ENCODE data around the gene PANK4. TPM values are rescaled to one million over a fixed set of nuclear protein-coding genes. Genes with fewer than 3 reads are reported as not detected.

PANK4 gene
- polyA plus RNA-seq, 2 of the 4 experiments (the other 2 are of a cell fraction) = 8.1 to 13.8 TPM

GRCh38 chr1:2564815-2565374 is 38.5 kb upstream of the PANK4 start:
- DNase-seq (ENCODE audit: low read depth in 1 of 2, low spot score in 1 of 2) (no peak), FAIRE-seq (no peak), ATAC-seq (no peak)
- Histone ChIP-seq H3K27ac (no peak overlapping the region), H3K9me3 (no peaks in the 10 kb centered on the region), H3K4me3 (no peak overlapping the region), H3K4me2 (no peak overlapping the region), H3K4me1 (no peaks in the 10 kb centered on the region)
- CTCF ChIA-PET = no interaction called here
- POLR2A ChIA-PET = no interaction called here
- no peak for TF ChIP-seq EHMT2 (IDR thresholded peaks at IDR 0.05; ENCODE audit: low read depth)
- TF ChIP-seq MYC (IDR thresholded peaks at IDR 0.05; ENCODE audit: borderline replicate concordance, low read length) = no peak
- TF ChIP-seq ZSCAN20 (CRISPR knock-in tag; IDR thresholded peaks at IDR 0.05) = no peak
- TF ChIP-seq ZC3H11A (IDR thresholded peaks at IDR 0.05) = no peak
- TF ChIP-seq E2F6 (IDR thresholded peaks at IDR 0.05; ENCODE audit: borderline replicate concordance, low read depth) = no peak
- no peak for TF ChIP-seq MAX (IDR thresholded peaks at IDR 0.05)
- TF ChIP-seq TP53 (CRISPR knock-in tag; IDR thresholded peaks at IDR 0.05) = no peak
- no peak for TF ChIP-seq NPAS2 (CRISPR knock-in tag; IDR thresholded peaks at IDR 0.05; ENCODE audit: borderline replicate concordance)
- WGBS (ENCODE audit: missing lambda C conversion rate) = 39% methylated on average over 11 of the region's 14 CpGs

GRCh38 chr1:2564006-2564814 is 37.8 kb upstream of the PANK4 start:
- 80% methylated on average over 8 of the region's 20 CpGs for WGBS (ENCODE audit: missing lambda C conversion rate)
- CTCF ChIA-PET = no interaction called here

GRCh38 chr1:2563205-2563604 is 36.8 kb upstream of the PANK4 start:
- ATAC-seq = no peak
- no peak for TF ChIP-seq TP53 (CRISPR knock-in tag; IDR thresholded peaks at IDR 0.05)
- TF ChIP-seq SREBF2 (IDR thresholded peaks at IDR 0.05) = no peak
- TF ChIP-seq RFX5 (IDR thresholded peaks at IDR 0.05) = no peak
- TF ChIP-seq CBX8 (IDR thresholded peaks at IDR 0.05) = no peak
- TF ChIP-seq ZC3H11A (IDR thresholded peaks at IDR 0.05) = no peak
- TF ChIP-seq BHLHE40 (IDR thresholded peaks at IDR 0.05; ENCODE audit: low read depth, low read length) = no peak
- TF ChIP-seq MAX (IDR thresholded peaks at IDR 0.05) = no peak
- no peak for TF ChIP-seq TFCP2L1 (CRISPR knock-in tag; IDR thresholded peaks at IDR 0.05)
- TF ChIP-seq CHD2 (IDR thresholded peaks at IDR 0.05; ENCODE audit: low read length, partially characterized antibody) = no peak
- no peak for TF ChIP-seq ZNF302 (CRISPR knock-in tag; IDR thresholded peaks at IDR 0.05)
- no peak for TF ChIP-seq ZFP36 (IDR thresholded peaks at IDR 0.05; ENCODE audit: borderline replicate concordance, partially characterized antibody)
- no peak for TF ChIP-seq POLR2AphosphoS2 (conservative IDR thresholded peaks at IDR 0.05; ENCODE audit: low read length)
- TF ChIP-seq ESRRA (IDR thresholded peaks at IDR 0.05; ENCODE audit: borderline replicate concordance, low read length) = no peak
- TF ChIP-seq NFE2L2 (conservative IDR thresholded peaks at IDR 0.05; ENCODE audit: low read length) = no peak
- TF ChIP-seq HOXB13 (CRISPR knock-in tag; IDR thresholded peaks at IDR 0.05; ENCODE audit: low read depth) = no peak
- TF ChIP-seq GATA3 (IDR thresholded peaks at IDR 0.05; ENCODE audit: borderline replicate concordance) = no peak
- TF ChIP-seq CTCF (IDR thresholded peaks at IDR 0.05) = no peak
- no peak for TF ChIP-seq NPAS2 (CRISPR knock-in tag; IDR thresholded peaks at IDR 0.05; ENCODE audit: borderline replicate concordance)
- TF ChIP-seq FOSL2 (IDR thresholded peaks at IDR 0.05) = no peak
- no peak for TF ChIP-seq FOSL2 (CRISPR knock-in tag; IDR thresholded peaks at IDR 0.05)
- no peak for TF ChIP-seq EHF (CRISPR knock-in tag; IDR thresholded peaks at IDR 0.05)
- WGBS (ENCODE audit: missing lambda C conversion rate) = 86% methylated on average over 4 of the region's 18 CpGs
- no peak for FAIRE-seq
- Histone ChIP-seq H3K4me1 (no peaks in the 10 kb centered on the region), H3K27ac (no peak overlapping the region), H3K4me2 (no peak overlapping the region), H3K4me3 (no peak overlapping the region), H3K9me3 (no peaks in the 10 kb centered on the region)
- DNase-seq (ENCODE audit: low read depth in 1 of 2, low spot score in 1 of 2) = no peak
- ChIA-PET CTCF (interaction anchor here (0.6 kb wide), 1 partner anchor 1676 kb away, joined by 4 read pairs; no protein-coding TSS in a partner anchor), POLR2A (no interaction called here)

More at GRCh38 chr1:2564006-2564814, 37.8 kb upstream of the PANK4 start:
- no peak for DNase-seq (ENCODE audit: low read depth in 1 of 2, low spot score in 1 of 2)
- no peaks in the 10 kb centered on the region for H3K9me3 ChIP-seq
- TF ChIP-seq RAD21 (conservative IDR thresholded peaks at IDR 0.05 in 1 of 2, IDR thresholded peaks at IDR 0.05 in 1 of 2) (no peak), CBX8 (IDR thresholded peaks at IDR 0.05) (no peak)
- POLR2A ChIA-PET = no interaction called here
- no peak overlapping the region for H3K4me3 ChIP-seq
- no peaks in the 10 kb centered on the region for H3K4me1 ChIP-seq
- no peak overlapping the region for H3K4me2 ChIP-seq
- no peak for FAIRE-seq
- no peak overlapping the region for H3K27ac ChIP-seq
- no peak for ATAC-seq

Measured in A549 (cell line).